ENCODE measurements around the gene PINLYP. TPM values are rescaled to one million over a fixed set of nuclear protein-coding genes. Genes with fewer than 3 reads are reported as not detected.

The PINLYP gene
- total RNA-seq, 1 donor from 2014 or later = 9.5 TPM

DNA sequence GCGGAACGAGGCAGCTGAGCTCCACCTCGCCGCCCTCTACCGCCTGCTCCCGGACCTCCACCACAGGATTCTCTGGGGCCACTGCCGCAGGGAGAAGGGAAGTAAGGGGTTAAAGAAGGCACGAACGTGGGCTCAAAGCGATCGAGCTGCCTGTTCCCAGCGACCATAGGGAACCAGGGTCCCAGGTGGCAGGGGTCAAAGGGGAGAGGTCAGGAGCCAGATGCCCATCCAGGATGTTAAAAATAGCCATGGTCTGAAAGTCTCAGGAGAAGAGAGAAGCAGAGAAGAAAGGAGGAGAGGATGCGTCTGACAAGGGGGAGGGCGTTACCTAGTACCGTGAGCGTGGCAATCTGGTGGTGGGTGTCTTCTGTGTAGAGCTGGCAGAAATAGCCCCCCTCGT, 51.2 kb downstream of the PINLYP start:
- H3K4me3 Mint-ChIP-seq = peak overlapping the region; percentile 34
- no peak overlapping the region for H3K27ac Mint-ChIP-seq (ENCODE audit: unreplicated experiment)
- no peak for TF ChIP-seq CTCF (conservative IDR thresholded peaks at IDR 0.05)
- peaks cover 30% of the 10 kb centered on the region for H3K4me1 Mint-ChIP-seq
- H3K9me3 Mint-ChIP-seq = no peaks in the 10 kb centered on the region
- H3K36me3 Mint-ChIP-seq (ENCODE audit: low read depth) = peaks cover 23% of the 10 kb centered on the region
- peaks cover 3% of the 10 kb centered on the region for H3K27me3 Mint-ChIP-seq (ENCODE audit: low read depth)
- DNase-seq (ENCODE audit: low read depth, low spot score) = no peak

- Mint-ChIP-seq H3K4me3 (no peak overlapping the region), H3K27me3 (ENCODE audit: low read depth) (peaks cover 3% of the 10 kb centered on the region)
- no peak for TF ChIP-seq CTCF (conservative IDR thresholded peaks at IDR 0.05)
Measured at GRCh38 chr19:43628646-43629326, 53.2 kb downstream of the PINLYP start.

DNA sequence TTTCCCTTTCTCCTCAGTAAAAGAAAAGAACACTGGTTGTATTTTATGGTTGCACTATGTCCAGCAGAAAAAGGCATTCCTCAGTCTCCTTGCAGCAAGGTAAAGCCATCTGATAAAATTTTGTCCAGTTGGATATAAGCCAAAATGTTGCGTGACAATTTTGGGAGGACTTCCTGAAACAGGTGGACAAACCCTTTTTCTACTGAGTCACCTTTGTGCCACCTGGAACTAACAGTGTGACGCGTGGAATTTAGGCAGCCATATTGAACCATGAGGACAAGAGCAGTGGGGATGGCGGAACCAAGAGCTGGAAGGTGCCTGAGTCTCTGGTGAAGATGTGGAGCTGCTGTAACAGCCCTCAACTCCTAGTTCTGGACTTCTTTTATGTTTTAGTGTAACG, 55.9 kb downstream of the PINLYP start:
- peaks cover 35% of the 10 kb centered on the region for H3K4me1 Mint-ChIP-seq
- no peaks in the 10 kb centered on the region for H3K9me3 Mint-ChIP-seq
- no peak overlapping the region for H3K4me3 Mint-ChIP-seq
- H3K27me3 Mint-ChIP-seq (ENCODE audit: low read depth) = no peaks in the 10 kb centered on the region
- peaks cover 4% of the 10 kb centered on the region for H3K36me3 Mint-ChIP-seq (ENCODE audit: low read depth)
- no peak overlapping the region for H3K27ac Mint-ChIP-seq (ENCODE audit: unreplicated experiment)
- no peak for TF ChIP-seq CTCF (conservative IDR thresholded peaks at IDR 0.05)
- no peak for DNase-seq (ENCODE audit: low read depth, low spot score)

More at GRCh38 chr19:43628646-43629326, 53.2 kb downstream of the PINLYP start:
- H3K27ac Mint-ChIP-seq (ENCODE audit: unreplicated experiment) = no peak overlapping the region
- H3K36me3 Mint-ChIP-seq (ENCODE audit: low read depth) = peaks cover 17% of the 10 kb centered on the region
- peaks cover 33% of the 10 kb centered on the region for H3K4me1 Mint-ChIP-seq
- no peaks in the 10 kb centered on the region for H3K9me3 Mint-ChIP-seq
- DNase-seq (ENCODE audit: low read depth, low spot score) = no peak

Other genes starting within 250 kb of the PINLYP start
- gene CD177, start 222.1 kb upstream of the PINLYP start, total RNA-seq = not detected in 2 replicates
- not detected in 2 replicates for gene TEX101, start 160.9 kb upstream of the PINLYP start, total RNA-seq
- gene LYPD3, start 110.2 kb upstream of the PINLYP start, total RNA-seq = 0.50 and 0.89 TPM in 2 replicates
- gene PHLDB3, start 71.1 kb upstream of the PINLYP start, total RNA-seq = 13.3 and 14.3 TPM in 2 replicates
- gene ETHE1, start 48.6 kb upstream of the PINLYP start, total RNA-seq = 23.7 and 25.0 TPM in 2 replicates
- 0.57 and 0.72 TPM in 2 replicates for gene ZNF575, start 42.6 kb upstream of the PINLYP start, total RNA-seq
- gene XRCC1, start 274 bp upstream of the PINLYP start, total RNA-seq = 79.4 and 82.0 TPM in 2 replicates
- 52.9 and 53.5 TPM in 2 replicates for gene IRGQ, start 20.3 kb downstream of the PINLYP start, total RNA-seq
- gene ZNF576, start 20.8 kb downstream of the PINLYP start, total RNA-seq = 18.3 and 19.7 TPM in 2 replicates
- gene SRRM5, start 36.3 kb downstream of the PINLYP start, total RNA-seq = 0.41 and 0.51 TPM in 2 replicates
- 114 and 117 TPM in 2 replicates for gene ZNF428, start 43.8 kb downstream of the PINLYP start, total RNA-seq
- 74.4 and 78.5 TPM in 2 replicates for gene CADM4, start 64.0 kb downstream of the PINLYP start, total RNA-seq
- gene PLAUR, start 94.4 kb downstream of the PINLYP start, total RNA-seq = 31.4 and 33.6 TPM in 2 replicates
- not detected in 2 replicates for gene IRGC, start 140.3 kb downstream of the PINLYP start, total RNA-seq
- 87.0 and 87.6 TPM in 2 replicates for gene SMG9, start 179.2 kb downstream of the PINLYP start, total RNA-seq
- gene KCNN4, start 205.2 kb downstream of the PINLYP start, total RNA-seq = 2.2 and 2.8 TPM in 2 replicates
- 0.25 TPM in 1 of 2 replicates, not detected in the other for gene LYPD5, start 226.6 kb downstream of the PINLYP start, total RNA-seq

Measured in neural crest cell (in vitro differentiated cells).